Mesothelial cell of epicardium (in vitro differentiated cells): ENCODE data around the gene PIGL. TPM values are rescaled to one million over a fixed set of nuclear protein-coding genes. Genes with fewer than 3 reads are reported as not detected.
"Not testable (repeated sequence)": the region's sequence is repeated elsewhere in the genome, so short reads cannot be mapped to it uniquely, and the experiment has no call there.

Experiments used
- DNase-seq, 2 experiments: peaks; one replicate each; pipeline ENCODE4 v3.0.0; 2021; ENCODE audit warnings: low spot score in 2 of 2; ENCODE audit not compliant: unreplicated experiment in 2 of 2
- H3K27ac Mint-ChIP-seq: 2 replicates; pipeline ENCODE4 v1.8.0; 2021; ENCODE audit warnings: mixed read lengths
- H3K27me3 Mint-ChIP-seq: 2 replicates; pipeline ENCODE4 v1.8.0; 2021; ENCODE audit warnings: low read depth, mixed read lengths
- H3K36me3 Mint-ChIP-seq: 2 replicates; pipeline ENCODE4 v1.8.0; 2021; ENCODE audit warnings: mixed read lengths
- H3K4me1 Mint-ChIP-seq: 2 replicates; pipeline ENCODE4 v1.8.0; 2021; ENCODE audit warnings: mixed read lengths
- H3K4me3 Mint-ChIP-seq: 2 replicates; pipeline ENCODE4 v1.8.0; 2021; ENCODE audit warnings: mild to moderate bottlenecking, moderate library complexity, mixed read lengths
- H3K9me3 Mint-ChIP-seq: 2 replicates; pipeline ENCODE4 v1.8.0; 2021; ENCODE audit warnings: mixed read lengths
- CTCF ChIP-seq: fragments of 200-600 bp; sonication (generic); IDR thresholded peaks from one replicate; pipeline ENCODE4 v1.5.0; 2021; ENCODE audit warnings: antibody characterized with exemption; ENCODE audit not compliant: unreplicated experiment
- total RNA-seq: library from RNA; stranded (reverse); gene quantifications from 3 replicates; pipeline ENCODE4 v1.2.1, GENCODE V29; 2021

PIGL gene
- total RNA-seq, 1 donor from 2014 or later = 69.4 TPM

GRCh38 chr17:16215273-16215964 is 1.6 kb upstream of the PIGL start, which contains the start of gene NCOR1:
TSS of gene NCOR1 (minus strand) at chr17:16215534. CDS start at chr17:16194569, 20,965 bp downstream.
- peak; percentile 88 to 91 for DNase-seq
- TF ChIP-seq CTCF = no peak
- Mint-ChIP-seq H3K27ac (peak within 1 kb of the TSS; percentile 96), H3K9me3 (no peaks in the 10 kb centered on the region), H3K4me3 (peak within 1 kb of the TSS; percentile 81), H3K4me1 (peaks cover 37% of the 10 kb centered on the region), H3K27me3 (no peaks in the 10 kb centered on the region), H3K36me3 (no peaks in the 10 kb centered on the region)

GRCh38 chr17:16215965-16216316 is 1.1 kb upstream of the PIGL start:
- H3K27me3 Mint-ChIP-seq = no peaks in the 10 kb centered on the region
- H3K27ac Mint-ChIP-seq = peak overlapping the region; percentile 96
- H3K9me3 Mint-ChIP-seq = no peaks in the 10 kb centered on the region
- H3K36me3 Mint-ChIP-seq = no peaks in the 10 kb centered on the region
- H3K4me1 Mint-ChIP-seq = peaks cover 37% of the 10 kb centered on the region
- DNase-seq = no peak
- peak overlapping the region; percentile 81 for H3K4me3 Mint-ChIP-seq
- no peak for TF ChIP-seq CTCF

GRCh38 chr17:16216341-16217001 is 539 bp upstream of the PIGL start:
- H3K36me3 Mint-ChIP-seq, DNase-seq, H3K9me3 Mint-ChIP-seq, H3K27me3 Mint-ChIP-seq: not testable (repeated sequence)
- Mint-ChIP-seq H3K4me1 (peaks cover 37% of the 10 kb centered on the region), H3K27ac (peak overlapping the region; percentile 99), H3K4me3 (peak overlapping the region; percentile 94)

- H3K36me3 Mint-ChIP-seq = peaks cover 4% of the 10 kb centered on the region
- H3K27me3 Mint-ChIP-seq = no peaks in the 10 kb centered on the region
- TF ChIP-seq CTCF = no peak
- H3K9me3 Mint-ChIP-seq = no peaks in the 10 kb centered on the region
- peaks cover 11% of the 10 kb centered on the region for H3K4me1 Mint-ChIP-seq
- H3K4me3 Mint-ChIP-seq = no peak overlapping the region
- DNase-seq = no peak
- H3K27ac Mint-ChIP-seq = no peak overlapping the region
Measured at GRCh38 chr17:16222406-16222805, 5.4 kb downstream of the PIGL start.

- H3K36me3 Mint-ChIP-seq, DNase-seq, H3K4me1 Mint-ChIP-seq, H3K4me3 Mint-ChIP-seq, H3K27me3 Mint-ChIP-seq, H3K9me3 Mint-ChIP-seq, H3K27ac Mint-ChIP-seq: not testable (repeated sequence)
Measured at GRCh38 chr17:16229912-16230561, 13.0 kb downstream of the PIGL start.

GRCh38 chr17:16232391-16232790 is 15.4 kb downstream of the PIGL start:
- no peak for TF ChIP-seq CTCF
- Mint-ChIP-seq H3K4me3 (no peak overlapping the region), H3K9me3 (no peaks in the 10 kb centered on the region), H3K27ac (no peak overlapping the region), H3K36me3 (peaks cover 8% of the 10 kb centered on the region), H3K4me1 (no peaks in the 10 kb centered on the region), H3K27me3 (no peaks in the 10 kb centered on the region)
- DNase-seq = no peak
